HEK293 (cell line): ENCODE results near the gene LPCAT2.

Source experiments
- CTCF ChIA-PET: fragments of 350-600 bp; formaldehyde crosslinking; extraction: SDS; loops from one replicate; lab custom pipeline; 2021; ENCODE audit warnings: antibody characterized with exemption; lab: Yijun Ruan, JAX
- POLR2A ChIA-PET: fragments of 300-600 bp; formaldehyde crosslinking; extraction: SDS; loops from one replicate; lab custom pipeline; 2020; ENCODE audit warnings: antibody characterized with exemption, inconsistent platforms; lab: Yijun Ruan, JAX
- H3K27ac ChIP-seq: fragments of 200-500 bp; sonication (Bioruptor generic); 2 replicates; pipeline ENCODE4 v1.5.1; 2014; ENCODE audit warnings: low read depth, low read length, control low read depth, inconsistent platforms; ENCODE audit errors: extremely low read depth
- H3K36me3 ChIP-seq, 2 experiments: fragments of 200-500 bp in 1 of 2; sonication (Bioruptor generic) in 1 of 2; 1 replicate in 1 of 2; 2 replicates in 1 of 2; pipeline ENCODE4 v1.5.1; 2014 to 2017; ENCODE audit warnings: inconsistent platforms in 2 of 2, low read length in 2 of 2; ENCODE audit not compliant: control insufficient read depth in 2 of 2, insufficient read depth in 1 of 2
- H3K4me1 ChIP-seq: fragments of 200-500 bp; sonication (Bioruptor generic); 2 replicates; pipeline ENCODE4 v1.5.1; 2014; ENCODE audit warnings: mild to moderate bottlenecking, low read length, inconsistent platforms; ENCODE audit not compliant: control insufficient read depth, insufficient read depth
- H3K4me3 ChIP-seq: 2 replicates; pipeline ENCODE4 v1.5.1; 2011; ENCODE audit warnings: low read depth, mild to moderate bottlenecking, control low read depth, low read length, moderate library complexity
- H3K9me3 ChIP-seq: fragments of 200-500 bp; sonication (Bioruptor generic); 2 replicates; pipeline ENCODE4 v1.5.1; 2014; ENCODE audit warnings: low read depth, low read length, inconsistent platforms; ENCODE audit not compliant: control insufficient read depth, insufficient read depth
- ATF2 ChIP-seq: fragments of 450-650 bp; formaldehyde crosslinking; IDR thresholded peaks from 2 replicates; pipeline ENCODE4 v1.5.1; 2016; ENCODE audit warnings: missing biosample characterization, missing genetic modification characterization, low read depth
- PATZ1 ChIP-seq: fragments of 450-650 bp; formaldehyde crosslinking; IDR thresholded peaks from 2 replicates; pipeline ENCODE4 v1.5.1; 2016; ENCODE audit warnings: missing biosample characterization, missing genetic modification characterization
- ZBTB8A ChIP-seq: fragments of 450-650 bp; formaldehyde crosslinking; IDR thresholded peaks from 2 replicates; pipeline ENCODE4 v1.5.1; 2016; ENCODE audit warnings: missing biosample characterization, missing genetic modification characterization
- ZNF114 ChIP-seq: fragments of 450-650 bp; formaldehyde crosslinking; IDR thresholded peaks from 2 replicates; pipeline ENCODE4 v1.5.0; 2017; ENCODE audit warnings: missing biosample characterization, missing genetic modification characterization
- ZNF184 ChIP-seq: fragments of 450-650 bp; IDR thresholded peaks from 2 replicates; pipeline ENCODE4 v1.5.1; 2018; ENCODE audit warnings: missing biosample characterization, mild to moderate bottlenecking, missing genetic modification characterization
- ZNF223 ChIP-seq: fragments of 450-650 bp; formaldehyde crosslinking; IDR thresholded peaks from 2 replicates; pipeline ENCODE4 v1.5.1; 2016; ENCODE audit warnings: missing biosample characterization, missing genetic modification characterization
- ZNF324 ChIP-seq: fragments of 450-650 bp; formaldehyde crosslinking; IDR thresholded peaks from 2 replicates; pipeline ENCODE4 v1.5.1; 2016; ENCODE audit warnings: missing biosample characterization, missing genetic modification characterization
- ZNF423 ChIP-seq: fragments of 450-650 bp; formaldehyde crosslinking; IDR thresholded peaks from 2 replicates; pipeline ENCODE4 v1.5.1; 2016; ENCODE audit warnings: missing biosample characterization, missing genetic modification characterization
- ZNF529 ChIP-seq: fragments of 450-650 bp; formaldehyde crosslinking; IDR thresholded peaks from 2 replicates; pipeline ENCODE4 v1.5.1; 2017; ENCODE audit warnings: missing genetic modification characterization, missing biosample characterization; ENCODE audit not compliant: insufficient replicate concordance
- ZNF549 ChIP-seq: fragments of 450-650 bp; IDR thresholded peaks from 2 replicates; pipeline ENCODE4 v1.5.1; 2018; ENCODE audit warnings: missing biosample characterization, missing genetic modification characterization, mild to moderate bottlenecking, inconsistent platforms, moderate library complexity
- ZNF600 ChIP-seq: fragments of 450-650 bp; formaldehyde crosslinking; IDR thresholded peaks from 2 replicates; pipeline ENCODE4 v1.5.1; 2016; ENCODE audit warnings: missing biosample characterization, missing genetic modification characterization
- ZNF629 ChIP-seq: fragments of 450-650 bp; formaldehyde crosslinking; IDR thresholded peaks from 2 replicates; pipeline ENCODE4 v1.5.1; 2017; ENCODE audit warnings: missing biosample characterization, missing genetic modification characterization
- ZNF654 ChIP-seq: fragments of 450-650 bp; formaldehyde crosslinking; IDR thresholded peaks from 2 replicates; pipeline ENCODE4 v1.5.1; 2016; ENCODE audit warnings: low read depth, missing biosample characterization, missing genetic modification characterization
- ZNF658 ChIP-seq: fragments of 450-650 bp; formaldehyde crosslinking; IDR thresholded peaks from 2 replicates; pipeline ENCODE4; 2016; ENCODE audit warnings: missing biosample characterization, missing genetic modification characterization
- ZNF830 ChIP-seq: fragments of 450-650 bp; IDR thresholded peaks from 2 replicates; pipeline ENCODE4 v1.5.0; 2018; ENCODE audit warnings: missing biosample characterization, missing genetic modification characterization, low read depth, mild to moderate bottlenecking, moderate library complexity
- ZSCAN30 ChIP-seq: fragments of 450-650 bp; IDR thresholded peaks from 2 replicates; pipeline ENCODE4 v1.5.1; 2018; ENCODE audit warnings: missing biosample characterization, mild to moderate bottlenecking, missing genetic modification characterization, moderate library complexity
- ZSCAN5A ChIP-seq: fragments of 450-650 bp; formaldehyde crosslinking; IDR thresholded peaks from 2 replicates; pipeline ENCODE4 v1.5.1; 2016; ENCODE audit warnings: missing biosample characterization, missing genetic modification characterization
- ZXDB ChIP-seq: fragments of 450-650 bp; formaldehyde crosslinking; IDR thresholded peaks from 2 replicates; pipeline ENCODE4 v1.5.1; 2016; ENCODE audit warnings: missing biosample characterization, missing genetic modification characterization

Gene LPCAT2

GRCh38 chr16:55543472-55543871 is 34.6 kb downstream of the LPCAT2 start:
- peak; percentile 16 for TF ChIP-seq ZNF654 (tag by site-specific recombination)
- TF ChIP-seq ZNF600 (tag by site-specific recombination) = no peak
- H3K36me3 ChIP-seq = no peaks in the 10 kb centered on the region; a peak in 1 of 3 replicates
- no peak overlapping the region for H3K4me3 ChIP-seq
- ChIA-PET CTCF (interaction anchor here (0.7 to 7.5 kb wide), 4 partner anchors 79 to 298 kb away, joined by 3 to 89 read pairs (median 4); no protein-coding TSS in a partner anchor), POLR2A (no interaction called here)
- H3K4me1 ChIP-seq = no peaks in the 10 kb centered on the region
- H3K27ac ChIP-seq = no peak overlapping the region
- no peaks in the 10 kb centered on the region for H3K9me3 ChIP-seq

- H3K9me3 ChIP-seq = no peaks in the 10 kb centered on the region
- CTCF ChIA-PET = interaction anchor here (2.3 kb wide), 1 partner anchor 87 kb away, joined by 7 read pairs; no protein-coding TSS in a partner anchor
- H3K27ac ChIP-seq = no peak overlapping the region
- peaks cover 0 to 4% of the 10 kb centered on the region in 2 experiments; a peak in 2 of 3 replicates for H3K36me3 ChIP-seq
- H3K4me3 ChIP-seq = no peak overlapping the region
- TF ChIP-seq ATF2 = no peak
- no peak for TF ChIP-seq ZNF423 (tag by site-specific recombination)
- no peak for TF ChIP-seq ZXDB
- TF ChIP-seq ZNF629 (tag by site-specific recombination) = no peak
- TF ChIP-seq ZNF223 = no peak
- POLR2A ChIA-PET = interaction anchor here (0.7 kb wide), 1 partner anchor 69 kb away, joined by 3 read pairs; no protein-coding TSS in a partner anchor
- no peaks in the 10 kb centered on the region for H3K4me1 ChIP-seq
These were observed 43.7 kb downstream of the LPCAT2 start for GRCh38 chr16:55552621-55553020.

- POLR2A ChIA-PET = no interaction called here
- no peak overlapping the region for H3K27ac ChIP-seq
- H3K4me1 ChIP-seq = 0 out of 2 replicates have a peak, but pooled peaks cover 2% of the 10 kb centered on the region
- no peaks in the 10 kb centered on the region for H3K9me3 ChIP-seq
- no peak overlapping the region for H3K4me3 ChIP-seq
- CTCF ChIA-PET = no interaction called here
- TF ChIP-seq ZXDB = no peak
- no peak for TF ChIP-seq ZSCAN5A (tag by site-specific recombination)
- no peak for TF ChIP-seq ZNF830 (tag by site-specific recombination)
- no peak for TF ChIP-seq ZSCAN30 (tag by site-specific recombination)
- no peak for TF ChIP-seq ZNF324
- no peak for TF ChIP-seq PATZ1 (tag by site-specific recombination)
- TF ChIP-seq ZBTB8A (tag by site-specific recombination) = no peak
- TF ChIP-seq ZNF658 (tag by site-specific recombination) = no peak
- TF ChIP-seq ZNF549 = no peak
- TF ChIP-seq ZNF529 (tag by site-specific recombination) = no peak
- TF ChIP-seq ZNF114 (tag by site-specific recombination) = no peak
- no peak for TF ChIP-seq ZNF184 (tag by site-specific recombination)
- no peaks in the 10 kb centered on the region; a peak in 1 of 3 replicates for H3K36me3 ChIP-seq
These were observed 46.6 kb downstream of the LPCAT2 start for GRCh38 chr16:55555436-55555835.
